Forelimb muscle (tissue), 1 donor: ENCODE data around the gene PRKCB. TPM values are rescaled to one million over a fixed set of nuclear protein-coding genes. Genes with fewer than 3 reads are reported as not detected.
"Not testable (repeated sequence)": the region's sequence is repeated elsewhere in the genome, so short reads cannot be mapped to it uniquely, and the experiment has no call there.

Experiments
- DNase-seq: peaks from one replicate; pipeline ENCODE4 v3.0.0-alpha.2; 2013; ENCODE audit warnings: low read depth
- polyA plus RNA-seq: library from polyadenylated mRNA; unstranded; fragments of 120-200 nt; gene quantifications from one replicate; pipeline ENCODE4 v1.2.1, GENCODE V29; 2013; ENCODE audit not compliant: insufficient read length

PRKCB gene
- polyA plus RNA-seq, 1 donor = 1.2 TPM

DNA sequence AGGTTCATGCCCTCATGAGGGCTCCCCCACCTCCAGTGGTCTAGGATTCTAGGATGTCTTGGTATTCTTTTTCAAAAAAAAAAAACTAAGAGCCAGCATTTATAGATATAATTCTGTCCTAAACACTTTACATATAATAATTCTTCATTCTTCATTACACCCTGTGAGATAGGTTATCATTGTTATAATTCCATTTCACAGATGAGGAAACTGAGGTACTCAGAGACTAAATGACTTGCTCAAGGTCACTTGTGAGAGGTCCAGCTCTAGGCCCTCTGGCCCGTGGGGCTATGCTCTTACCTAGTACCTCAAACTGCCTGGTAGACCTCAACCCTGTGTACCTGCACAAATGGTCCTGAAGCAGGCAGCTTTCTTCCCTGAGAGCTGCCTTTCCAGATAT, 172.2 kb downstream of the PRKCB start:
- no peak for DNase-seq

DNA sequence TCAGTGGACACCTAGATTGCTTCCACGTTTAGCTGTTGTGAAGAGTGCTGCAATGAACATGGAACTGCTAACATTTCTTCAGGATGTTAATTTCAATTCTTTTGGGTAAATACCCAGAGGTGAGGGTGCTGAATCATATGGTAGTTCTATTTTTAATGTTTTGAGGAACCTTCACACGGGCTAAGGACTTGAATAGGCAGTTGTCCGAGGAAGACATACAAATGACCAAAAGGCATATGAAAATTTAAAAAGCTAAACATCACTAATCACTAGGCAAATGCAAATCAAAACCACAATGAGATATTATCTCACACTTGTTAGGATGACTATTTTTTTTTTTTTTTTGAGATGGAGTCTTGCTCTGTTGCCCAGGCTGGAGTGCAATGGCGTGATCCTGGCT, 173.3 kb downstream of the PRKCB start:
- no peak for DNase-seq

DNA sequence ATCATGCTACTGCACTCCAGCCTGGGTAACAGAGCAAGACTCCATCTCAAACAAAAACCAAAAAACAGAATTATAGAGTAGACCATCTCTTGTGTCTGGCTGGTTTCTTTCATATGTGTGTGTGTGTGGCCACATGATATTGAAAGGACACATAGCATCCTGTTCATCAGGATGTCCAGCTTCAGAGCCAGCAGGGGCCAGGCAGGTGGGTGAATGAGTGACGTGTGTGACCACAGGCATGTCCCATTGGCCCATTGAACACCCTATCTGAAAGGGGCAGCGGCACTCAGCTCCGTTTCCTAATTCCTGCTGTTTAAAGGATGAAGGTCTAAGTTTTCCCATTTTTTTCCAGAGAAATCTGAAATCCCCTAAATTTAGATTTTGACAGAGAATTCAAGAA, 174.2 kb downstream of the PRKCB start:
- DNase-seq = no peak

DNA sequence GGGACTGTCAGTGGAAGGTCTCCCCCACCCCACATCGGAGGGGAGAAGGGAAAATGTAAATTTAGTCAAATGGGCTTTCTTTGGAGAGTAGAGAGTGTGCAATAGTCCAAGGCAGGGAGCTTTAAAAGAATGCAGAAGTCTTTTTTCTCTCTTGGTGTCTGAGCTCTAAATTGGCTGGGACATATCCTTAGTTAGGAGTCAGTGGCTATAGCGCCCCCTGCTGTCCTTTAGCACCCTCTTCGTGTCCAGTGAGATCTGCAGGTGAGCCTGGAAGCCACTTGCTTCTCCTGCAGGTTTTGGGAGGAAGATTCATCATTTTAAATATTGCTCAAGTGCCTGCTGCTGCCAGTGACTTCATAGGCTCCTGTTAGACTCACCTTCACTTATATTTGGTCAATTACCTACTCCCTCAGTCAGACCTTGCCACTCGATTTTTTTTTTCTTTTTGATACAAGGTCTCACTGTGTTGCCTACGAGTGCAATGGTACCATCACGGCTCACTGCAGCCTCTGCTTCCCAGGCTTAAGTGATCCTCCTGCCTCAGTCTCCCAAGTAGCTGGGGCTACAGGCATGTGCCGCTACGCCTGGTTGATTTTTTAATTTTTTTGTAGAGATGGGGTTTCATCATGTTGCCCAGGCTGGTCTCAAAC, 174.8 kb downstream of the PRKCB start:
- peak; percentile 20 for DNase-seq

DNA sequence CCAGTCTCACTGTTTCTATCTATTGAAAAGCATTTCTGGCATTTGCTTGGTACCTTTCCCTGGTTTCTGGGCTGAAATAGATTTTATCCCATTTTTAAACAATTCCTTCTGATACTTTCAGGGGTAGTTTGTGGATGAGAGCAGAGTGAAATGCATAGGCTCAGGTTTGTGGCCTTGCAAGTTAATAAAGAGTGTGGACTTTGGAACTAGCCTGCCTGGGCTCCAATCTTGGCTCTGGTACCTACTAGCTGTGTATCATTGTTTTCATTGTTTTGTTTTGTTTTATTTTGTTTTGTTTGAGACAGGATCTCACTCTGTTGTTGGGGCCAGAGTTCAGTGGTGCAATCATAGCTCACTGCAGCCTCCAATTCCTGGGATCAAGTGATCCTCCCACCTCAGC, 175.5 kb downstream of the PRKCB start:
- no peak for DNase-seq

DNA sequence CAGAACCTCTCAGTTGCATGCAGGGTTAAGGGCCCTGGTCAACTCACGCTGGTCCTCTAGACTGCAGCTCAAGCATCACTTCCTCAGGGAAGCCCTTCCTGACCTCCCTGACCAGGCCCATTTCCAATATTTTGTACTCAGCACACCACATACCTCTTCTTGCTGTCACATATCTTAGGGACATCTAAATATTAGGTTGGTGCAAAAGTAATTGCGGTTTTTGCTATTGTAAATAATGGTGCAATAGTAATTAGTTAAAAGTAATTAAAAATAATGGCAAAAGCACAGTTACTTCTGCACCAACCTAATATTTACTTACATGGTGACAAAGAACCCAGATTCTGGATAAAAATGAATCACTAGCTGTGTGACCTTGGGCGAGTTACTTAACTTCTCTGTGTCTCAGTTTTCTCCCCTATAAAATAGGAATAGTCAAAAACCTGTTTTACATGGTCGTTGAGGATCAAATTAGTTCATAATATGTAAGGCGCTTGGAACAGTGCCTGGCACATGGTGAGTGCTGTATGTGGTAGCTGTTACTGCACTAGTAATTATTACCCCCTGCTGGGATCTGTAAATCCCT, 177.4 kb downstream of the PRKCB start:
- no peak for DNase-seq

DNA sequence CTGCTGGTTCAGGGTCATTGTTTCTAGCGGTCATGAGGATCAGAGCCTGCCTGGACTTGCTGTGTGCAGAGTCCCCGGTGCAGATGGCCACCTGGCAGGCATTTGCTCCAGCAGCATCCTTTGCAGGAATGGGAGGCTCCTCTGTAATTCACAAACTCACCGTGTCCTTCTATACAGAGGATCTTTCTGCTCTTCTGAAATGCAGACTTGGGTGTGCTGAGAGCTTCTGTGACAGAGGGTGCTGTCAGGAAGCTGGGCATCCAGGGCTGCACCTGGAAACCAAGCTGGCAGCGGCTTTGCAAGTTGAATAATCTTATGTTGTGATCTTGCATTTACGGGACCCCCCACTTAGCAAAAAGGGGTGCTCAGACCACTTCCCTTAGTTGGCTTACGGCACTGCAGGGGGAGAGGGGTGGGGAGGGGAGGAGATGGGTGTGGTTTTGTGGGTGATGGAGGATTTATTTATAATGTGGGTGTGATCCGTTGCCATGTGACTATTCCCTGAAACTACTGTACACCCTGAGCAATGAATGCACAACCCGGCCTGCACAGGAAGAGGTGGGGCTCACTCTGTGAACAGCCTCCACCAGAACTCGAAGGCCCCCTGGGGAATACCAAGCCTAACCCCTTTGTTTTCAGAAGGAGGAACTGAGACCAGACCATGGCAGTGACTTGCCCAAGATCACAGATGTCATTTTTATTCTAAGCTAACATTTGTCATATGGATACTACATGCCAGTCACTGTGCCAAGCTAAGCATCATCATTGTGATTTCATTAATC, 178.3 kb downstream of the PRKCB start:
- DNase-seq = no peak

DNA sequence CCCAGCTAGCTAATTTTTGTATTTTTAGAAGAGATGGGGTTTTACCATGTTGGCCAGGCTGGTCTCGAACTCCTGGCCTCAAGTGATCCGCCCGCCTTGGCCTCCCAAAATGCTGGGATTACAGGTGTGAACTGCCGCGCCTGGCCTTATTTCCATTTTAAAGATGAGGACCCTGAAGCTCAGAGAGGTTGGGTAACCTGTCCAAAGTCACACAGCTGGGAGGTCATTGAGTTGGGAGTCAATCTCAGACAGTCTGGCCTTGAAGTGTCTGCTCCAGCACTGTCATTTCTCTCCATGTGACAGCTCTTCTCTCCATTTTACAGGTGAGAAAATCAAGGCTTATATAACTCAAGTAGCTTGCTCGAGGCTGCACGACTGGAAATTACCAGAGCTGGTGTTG, 179.2 kb downstream of the PRKCB start:
- DNase-seq = not testable (repeated sequence)

DNA sequence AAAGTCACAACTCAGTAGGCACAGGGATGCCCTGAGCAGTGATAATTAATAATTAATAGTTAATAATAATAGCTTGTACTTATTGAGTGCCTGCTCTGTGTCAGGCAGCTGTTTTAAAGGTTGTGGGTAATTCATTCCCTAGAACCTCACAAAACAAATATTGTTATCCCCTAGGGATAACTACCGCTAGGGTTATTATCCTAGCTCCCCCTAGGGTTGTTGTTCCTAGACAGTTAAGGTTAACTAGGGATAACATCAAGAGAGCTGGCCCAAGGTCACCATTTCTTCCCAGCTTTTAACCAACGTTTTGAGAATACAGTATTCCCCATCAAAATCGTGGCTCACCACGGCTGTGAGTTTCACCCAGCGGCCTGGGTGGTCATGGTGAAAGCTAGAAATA, 180.1 kb downstream of the PRKCB start:
- DNase-seq = no peak

DNA sequence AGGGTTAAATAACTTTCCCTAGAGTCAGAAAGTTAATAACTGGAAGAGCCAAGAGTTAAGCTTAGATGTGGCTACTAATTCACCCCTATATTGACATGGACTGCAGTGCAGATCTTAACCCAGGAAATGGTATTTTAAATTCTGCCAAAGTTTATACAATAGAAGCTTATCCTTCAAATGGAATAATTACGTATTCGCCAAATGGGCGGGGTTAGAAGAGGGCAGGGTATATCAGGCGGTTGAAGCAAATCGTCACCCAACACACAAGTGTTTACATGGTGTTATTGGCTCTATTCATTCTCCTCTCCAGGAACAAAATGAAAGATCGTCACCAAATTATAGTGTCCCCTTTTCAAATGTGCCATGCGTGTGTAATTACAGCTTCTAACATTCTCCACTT, 182.7 kb downstream of the PRKCB start:
- no peak for DNase-seq

DNA sequence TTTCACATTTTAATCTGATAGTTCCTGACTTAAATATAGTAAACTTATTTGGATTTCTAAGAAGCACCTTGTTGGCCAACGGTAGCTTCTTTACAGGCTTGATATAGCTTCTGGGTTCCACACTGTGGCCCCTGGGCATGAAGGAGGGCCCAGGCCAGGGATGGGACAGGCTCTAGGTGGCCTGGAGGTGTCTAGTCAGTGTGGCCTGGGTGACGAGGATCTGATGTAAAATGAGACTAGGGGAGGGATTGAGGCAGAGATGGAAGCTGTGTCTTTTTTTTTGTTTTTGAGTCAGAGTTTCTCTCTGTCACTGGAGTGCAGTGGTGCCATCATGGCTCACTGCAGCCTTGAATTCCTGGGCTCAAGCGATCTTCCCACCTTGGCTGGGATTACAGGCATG, 187.0 kb downstream of the PRKCB start:
- DNase-seq = no peak

DNA sequence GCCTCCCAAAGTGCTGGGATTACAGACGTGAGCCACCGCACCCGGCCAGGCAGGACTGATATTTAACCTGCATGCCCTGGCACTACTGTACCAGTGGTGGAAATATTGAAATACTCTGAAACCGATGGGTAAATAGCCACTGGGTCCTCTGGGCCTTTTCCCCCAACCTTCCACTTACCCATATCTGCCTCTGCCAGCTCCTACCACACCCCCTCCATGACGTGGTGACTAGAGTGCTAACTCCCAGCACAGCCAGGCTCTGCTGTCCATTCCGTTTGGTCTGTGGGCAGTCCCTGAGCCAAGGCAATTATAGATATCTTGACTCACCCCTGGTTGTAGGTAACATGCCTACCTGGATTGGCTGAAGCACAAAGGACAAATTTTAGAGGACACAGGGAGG, 187.8 kb downstream of the PRKCB start:
- DNase-seq = no peak

DNA sequence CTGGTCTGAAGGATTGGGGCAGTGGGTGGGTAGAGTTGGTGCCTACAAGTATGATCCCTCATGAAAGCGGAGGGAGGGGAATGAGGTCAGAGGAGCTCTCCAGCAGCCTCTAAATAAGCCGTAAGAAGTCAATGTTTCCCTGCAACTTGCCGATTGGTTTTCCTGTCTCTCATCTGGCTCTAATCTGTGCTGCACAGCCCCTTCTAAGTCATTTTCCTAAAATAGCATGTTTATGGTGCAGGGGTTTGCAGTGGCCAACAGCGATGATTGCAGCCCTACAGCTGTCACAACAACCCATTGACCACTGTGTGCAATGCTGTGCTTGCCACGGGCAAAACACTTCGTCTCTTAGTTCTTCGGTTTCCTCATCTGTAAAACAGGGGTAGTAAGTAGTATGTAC, 189.2 kb downstream of the PRKCB start:
- no peak for DNase-seq

DNA sequence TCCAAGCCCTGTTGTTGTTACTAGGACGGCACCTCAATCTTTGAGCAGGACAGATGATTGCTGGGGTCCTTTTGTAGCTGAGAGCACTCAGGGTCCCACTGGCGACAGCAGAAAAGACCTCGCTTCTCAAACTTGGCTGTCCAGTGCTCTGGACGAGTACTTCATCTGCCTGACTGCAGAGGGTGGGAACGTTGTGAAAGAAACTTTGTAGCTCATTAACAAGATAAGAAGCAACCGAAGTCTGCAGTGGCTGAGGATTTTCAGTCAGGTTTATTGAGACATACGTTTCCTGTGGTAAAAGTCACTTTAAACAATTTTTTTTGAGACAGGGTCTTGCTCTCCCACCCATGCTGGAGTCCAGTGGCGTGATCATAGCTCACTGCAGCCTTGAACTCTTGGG, 191.7 kb downstream of the PRKCB start:
- DNase-seq = no peak

DNA sequence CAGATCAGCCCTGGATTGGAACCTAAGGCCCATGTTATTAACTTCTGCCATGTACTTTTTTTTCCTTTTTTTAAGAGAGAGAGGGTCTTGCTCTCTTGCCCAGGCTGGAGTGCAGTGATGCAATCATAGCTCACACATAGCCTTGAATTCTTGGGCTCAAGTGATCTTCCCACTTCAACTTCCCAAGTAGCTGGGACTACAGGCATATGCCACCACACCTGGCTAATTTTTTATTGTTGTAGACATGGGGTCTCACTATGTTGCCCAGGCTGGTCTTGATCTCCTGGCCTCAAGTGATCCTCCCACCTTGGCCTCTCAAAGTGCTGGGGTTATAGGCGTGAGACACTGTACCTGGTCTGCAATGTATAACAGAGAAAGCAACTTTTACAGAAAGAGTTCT, 194.1 kb downstream of the PRKCB start:
- DNase-seq = not testable (repeated sequence)

DNA sequence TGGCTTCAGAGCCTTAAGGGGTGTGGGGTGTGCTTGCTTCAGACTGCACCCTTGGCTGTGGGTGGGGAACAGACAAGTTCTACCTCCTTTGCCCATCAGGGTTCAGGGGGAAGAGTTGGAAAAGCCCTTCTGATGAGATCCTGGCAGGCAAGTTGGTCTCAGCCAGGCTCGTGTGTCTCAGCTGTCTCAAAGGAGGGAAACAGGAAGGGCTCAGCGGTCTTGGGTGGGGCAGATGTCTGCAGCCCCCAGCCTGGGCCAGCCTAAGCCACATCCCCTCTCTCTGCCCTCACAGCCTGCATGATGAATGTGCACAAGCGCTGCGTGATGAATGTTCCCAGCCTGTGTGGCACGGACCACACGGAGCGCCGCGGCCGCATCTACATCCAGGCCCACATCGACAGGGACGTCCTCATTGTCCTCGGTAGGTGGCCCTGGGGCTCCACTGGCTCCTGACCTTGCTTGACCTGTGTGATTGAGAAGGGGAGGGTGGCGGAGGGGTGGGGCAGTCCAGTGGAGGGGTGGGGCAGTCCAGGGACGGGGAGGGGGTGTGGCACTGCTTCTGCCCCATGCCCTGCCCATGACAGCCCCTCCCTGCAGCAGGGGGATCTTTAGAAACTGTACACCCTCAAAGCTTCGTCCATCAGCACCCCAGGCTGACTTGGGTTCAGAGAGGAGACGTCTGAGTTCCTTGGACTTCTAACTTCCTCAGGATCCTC, 199.5 kb downstream of the PRKCB start:
- no peak for DNase-seq

DNA sequence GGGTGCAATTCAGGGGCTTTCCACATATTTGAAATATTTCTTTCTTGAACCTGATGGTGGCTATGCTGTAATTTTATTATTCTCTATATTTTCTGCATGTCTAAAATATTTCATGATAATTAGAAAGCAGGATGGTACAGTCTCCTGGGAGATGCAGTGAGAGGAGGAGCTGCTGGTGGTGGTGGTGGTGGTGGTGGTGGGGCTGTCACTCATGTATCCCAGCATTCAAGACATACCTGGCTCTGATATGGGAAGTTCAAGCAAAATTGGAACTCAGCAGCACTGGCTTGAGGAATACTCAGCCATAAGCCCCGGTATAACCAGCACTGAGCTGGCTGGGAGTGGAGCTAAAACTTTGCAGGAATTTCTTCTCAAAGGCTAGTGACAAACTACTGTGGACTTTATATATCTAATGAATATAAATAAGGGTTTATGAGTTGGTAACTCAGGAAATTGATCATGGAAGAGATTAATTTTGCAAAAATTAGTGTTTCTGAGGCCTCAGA, 200.3 kb downstream of the PRKCB start:
- no peak for DNase-seq

DNA sequence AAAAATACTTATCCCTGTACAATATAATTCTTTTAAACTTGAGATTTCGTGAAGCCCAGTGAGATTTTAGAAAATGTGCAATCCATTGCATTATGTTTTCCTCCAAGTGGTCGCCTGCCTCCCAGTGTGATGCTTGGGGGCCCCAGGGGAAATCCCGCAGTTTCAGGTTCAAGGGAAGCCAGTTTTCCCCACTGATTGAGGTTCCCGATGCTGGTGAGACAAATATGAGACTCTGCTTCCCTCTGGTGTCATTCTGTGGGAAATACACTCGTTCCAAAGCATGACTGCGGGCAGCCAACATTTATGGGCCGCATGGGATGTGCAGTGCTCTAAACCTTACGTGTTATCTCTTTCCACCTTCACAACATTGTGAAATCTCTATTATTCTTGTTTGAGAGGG, 200.8 kb downstream of the PRKCB start:
- peak; percentile 14 for DNase-seq

DNA sequence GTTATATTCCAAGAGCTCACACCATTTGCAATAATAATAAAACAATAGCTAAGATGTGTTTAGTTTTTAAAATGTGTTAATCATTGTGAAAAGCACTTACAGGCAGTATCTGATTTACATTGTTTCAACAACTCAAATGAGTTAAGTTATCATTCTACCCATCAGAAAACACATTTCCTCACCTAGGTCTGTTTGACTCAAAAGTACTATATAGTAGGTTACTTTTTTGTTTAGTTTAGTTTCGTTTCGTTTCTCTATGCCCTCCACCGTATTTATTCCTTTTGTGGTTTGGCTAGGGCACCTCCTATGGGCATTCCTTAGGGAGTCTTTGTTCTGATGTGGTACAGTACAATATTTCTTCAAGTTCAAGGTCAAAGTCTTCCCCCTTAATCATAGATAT, 201.6 kb downstream of the PRKCB start:
- no peak for DNase-seq

DNA sequence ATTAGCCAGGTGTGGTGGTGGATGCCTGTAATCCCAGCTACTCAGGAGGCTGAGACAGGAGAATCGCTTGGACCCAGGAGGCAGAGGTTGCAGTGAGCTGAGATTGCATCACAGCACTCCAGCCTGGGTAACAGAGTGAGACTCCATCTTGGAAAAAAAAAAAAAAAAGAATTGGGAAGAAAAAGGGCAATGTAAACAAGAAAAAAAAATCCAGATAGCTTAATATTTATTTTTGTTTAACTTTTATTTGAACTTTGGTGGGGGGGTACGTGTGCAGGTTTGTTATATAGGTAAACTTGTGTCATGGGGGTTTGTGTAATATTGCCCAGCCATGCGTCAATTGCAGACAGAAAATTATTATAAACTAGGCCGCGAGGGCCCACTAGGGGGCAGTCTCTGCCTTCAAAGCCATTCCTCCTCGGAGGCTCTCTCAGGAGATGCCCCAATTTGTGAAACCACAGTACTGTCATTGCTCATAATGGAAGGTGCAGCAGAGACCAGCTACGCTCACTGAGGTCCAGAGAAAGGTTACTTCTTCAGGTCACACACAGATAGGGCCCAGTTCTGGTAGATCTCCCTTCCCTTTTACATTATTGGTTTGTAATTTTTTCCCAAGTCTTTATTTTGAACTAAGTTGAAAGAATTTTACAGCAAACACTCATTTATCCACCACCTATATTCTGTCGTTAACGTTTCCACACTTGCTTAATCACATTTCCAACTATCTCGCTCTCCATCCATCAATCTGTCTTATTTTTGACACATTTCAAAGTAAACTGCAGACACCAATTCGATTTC, 206.2 kb downstream of the PRKCB start:
- peak; percentile 6 for DNase-seq

DNA sequence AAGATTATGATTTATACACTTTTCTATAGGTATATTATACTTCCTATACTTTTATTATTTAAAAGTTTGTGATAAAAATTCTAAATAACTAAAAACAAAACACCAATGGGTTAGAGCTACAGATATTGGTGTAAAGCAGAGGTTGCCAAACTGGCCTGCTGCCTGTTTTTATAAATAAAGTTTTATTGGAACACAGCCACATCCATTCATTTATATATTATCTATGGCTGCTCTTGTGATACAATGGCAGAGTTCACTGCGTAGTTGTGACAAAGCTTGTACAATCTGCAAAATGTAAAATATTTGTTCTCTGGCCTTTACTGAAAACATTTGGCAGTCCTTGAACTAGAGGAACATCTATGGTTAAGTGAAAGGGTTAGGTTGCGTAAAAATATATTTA, 208.7 kb downstream of the PRKCB start:
- no peak for DNase-seq

DNA sequence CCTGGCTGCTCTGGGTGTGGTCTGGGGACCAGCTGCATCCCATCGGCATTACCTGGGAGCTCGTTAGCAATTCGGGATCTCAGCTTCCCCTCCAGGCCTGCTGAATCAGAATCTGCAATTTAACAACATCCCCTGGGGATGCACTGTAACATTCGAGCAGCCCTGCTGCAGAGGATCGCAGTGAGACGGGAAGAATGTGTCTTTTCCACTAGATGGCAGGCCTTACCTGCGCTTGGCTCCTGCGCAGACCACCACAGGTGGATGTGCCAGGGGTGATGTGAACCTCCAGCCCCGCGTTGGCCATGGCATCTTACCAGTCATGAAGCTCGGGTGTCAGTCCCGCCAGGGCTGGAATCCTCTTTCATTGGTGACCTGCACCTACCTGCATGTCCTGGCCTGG, 209.9 kb downstream of the PRKCB start:
- no peak for DNase-seq
